Ascending aorta (tissue), 2 donors: ENCODE data around the gene PICK1. TPM values are rescaled to one million over a fixed set of nuclear protein-coding genes. Genes with fewer than 3 reads are reported as not detected.

Experiments used
- DNase-seq, 2 donors: peaks; one replicate each; pipeline ENCODE4 v3.0.0-alpha.2; 2019; ENCODE audit warnings: low spot score in 2 of 2
- H3K27ac ChIP-seq, 2 donors: fragments of 200-600 bp; sonication (generic); one replicate each; pipeline ENCODE4 v1.5.1; 2016 to 2017; ENCODE audit warnings: mild to moderate bottlenecking in 1 of 2
- H3K27me3 ChIP-seq: fragments of 200-600 bp; sonication (generic); one replicate; pipeline ENCODE4 v1.5.1; 2017
- H3K36me3 ChIP-seq, 2 donors: fragments of 200-600 bp; sonication (generic); one replicate each; pipeline ENCODE4 v1.5.1; 2016
- H3K4me1 ChIP-seq, 2 donors: fragments of 200-600 bp; sonication (generic); one replicate each; pipeline ENCODE4 v1.5.1; 2016 to 2017; ENCODE audit warnings: mild to moderate bottlenecking in 1 of 2
- H3K4me3 ChIP-seq, 2 donors: fragments of 200-600 bp; sonication (generic); one replicate each; pipeline ENCODE4 v1.5.1; 2016 to 2017; ENCODE audit warnings: mild to moderate bottlenecking in 1 of 2
- H3K9me3 ChIP-seq, 2 donors: fragments of 200-600 bp; sonication (generic); one replicate each; pipeline ENCODE4 v1.5.1; 2016
- CTCF ChIP-seq, 3 experiments: fragments of 200-600 bp in 2 of 3; fragments of 450-650 bp in 1 of 3; sonication (generic) in 2 of 3; IDR thresholded peaks; one replicate each; pipeline ENCODE4 v1.5.1; 2016 to 2019; ENCODE audit warnings: antibody characterized with exemption in 3 of 3, mild to moderate bottlenecking in 1 of 3, moderate library complexity in 1 of 3
- intact Hi-C: fragments of 100-400 bp; cut with DNase I; formaldehyde crosslinking; loops from one replicate; pipeline ENCODE4 v1.15.1; 2023
- total RNA-seq: library from RNA; depleted of rRNA; stranded (reverse); fragments of >200 nt; gene quantifications from one replicate; pipeline ENCODE4 v1.1.0, GENCODE V29; 2016

PICK1 gene
- total RNA-seq, 1 donor from 2014 or later: 88.1 TPM

GRCh38 chr22:38038426-38038825 is 18.8 kb upstream of the PICK1 start:
- Histone ChIP-seq H3K4me3 (no peak overlapping the region), H3K9me3 (no peaks in the 10 kb centered on the region), H3K27ac (no peak overlapping the region), H3K36me3 (no peaks in the 10 kb centered on the region), H3K4me1 (peaks cover 4 to 16% of the 10 kb centered on the region in 2 donors), H3K27me3 (no peaks in the 10 kb centered on the region)
- intact Hi-C loops: no loop called here
- no peak for TF ChIP-seq CTCF (IDR thresholded peaks at IDR 0.05)
- no peak for DNase-seq

DNA sequence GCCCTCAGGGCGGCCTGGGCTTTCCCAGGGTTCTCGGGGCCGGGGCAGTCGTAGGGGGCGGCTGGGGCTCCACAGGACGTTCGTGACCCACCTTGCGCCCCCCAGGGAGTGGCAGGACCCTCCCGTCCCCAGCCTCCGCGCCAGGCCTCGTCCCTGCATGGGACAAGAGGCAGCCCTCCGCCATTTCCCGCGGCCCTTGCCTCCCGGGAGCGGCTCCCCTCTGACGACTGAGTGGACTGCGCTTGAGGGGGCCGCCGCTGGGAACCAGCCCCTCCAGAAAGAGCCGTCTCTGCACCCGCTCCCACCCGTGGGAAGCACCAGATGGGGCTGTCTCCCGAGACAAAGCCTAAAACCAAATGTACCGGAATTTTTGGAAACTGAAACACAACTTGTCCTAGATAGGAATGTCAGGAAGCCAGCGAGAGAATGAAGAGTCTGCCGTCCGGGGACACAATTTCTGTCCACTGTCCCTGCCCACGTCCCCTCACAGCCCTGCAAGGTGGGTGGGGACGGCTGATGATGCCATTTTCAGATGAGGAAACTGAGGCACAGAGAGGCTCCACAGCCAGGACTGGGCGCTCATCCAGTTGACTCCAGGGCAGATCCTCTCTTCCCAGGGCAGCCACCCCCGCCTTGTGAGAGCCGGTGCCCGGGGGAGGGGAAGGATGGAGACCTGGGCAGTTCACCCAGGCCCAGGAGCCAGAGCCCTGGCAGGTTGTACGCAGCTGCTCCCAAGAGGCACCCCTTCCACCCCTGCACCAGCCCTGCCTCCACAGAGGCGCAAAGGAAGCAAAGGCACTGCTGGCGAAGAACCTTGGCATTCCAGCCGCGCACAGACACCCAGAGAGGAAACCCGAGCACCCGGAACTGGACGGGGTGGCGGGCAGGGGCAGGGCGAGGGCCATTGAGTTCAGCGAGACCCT is 18.1 kb upstream of the PICK1 start:
- H3K27ac ChIP-seq: peak overlapping the region in 1 of 2 donors; percentile 33
- TF ChIP-seq CTCF (IDR thresholded peaks at IDR 0.05): no peak
- intact Hi-C loops: no loop called here
- H3K9me3 ChIP-seq: no peaks in the 10 kb centered on the region
- no peaks in the 10 kb centered on the region for H3K27me3 ChIP-seq
- peak overlapping the region in 1 of 2 donors; percentile 2 for H3K4me3 ChIP-seq
- peaks cover 3 to 9% of the 10 kb centered on the region in 2 donors for H3K4me1 ChIP-seq
- no peaks in the 10 kb centered on the region for H3K36me3 ChIP-seq
- DNase-seq: no peak

- intact Hi-C loops: no loop called here
- Histone ChIP-seq H3K4me1 (no peaks in the 10 kb centered on the region), H3K9me3 (no peaks in the 10 kb centered on the region), H3K27me3 (no peaks in the 10 kb centered on the region), H3K36me3 (no peaks in the 10 kb centered on the region), H3K4me3 (no peak overlapping the region), H3K27ac (no peak overlapping the region)
- DNase-seq: no peak
- TF ChIP-seq CTCF (IDR thresholded peaks at IDR 0.05): no peak
These were observed 16.0 kb upstream of the PICK1 start for GRCh38 chr22:38040953-38041759.

DNA sequence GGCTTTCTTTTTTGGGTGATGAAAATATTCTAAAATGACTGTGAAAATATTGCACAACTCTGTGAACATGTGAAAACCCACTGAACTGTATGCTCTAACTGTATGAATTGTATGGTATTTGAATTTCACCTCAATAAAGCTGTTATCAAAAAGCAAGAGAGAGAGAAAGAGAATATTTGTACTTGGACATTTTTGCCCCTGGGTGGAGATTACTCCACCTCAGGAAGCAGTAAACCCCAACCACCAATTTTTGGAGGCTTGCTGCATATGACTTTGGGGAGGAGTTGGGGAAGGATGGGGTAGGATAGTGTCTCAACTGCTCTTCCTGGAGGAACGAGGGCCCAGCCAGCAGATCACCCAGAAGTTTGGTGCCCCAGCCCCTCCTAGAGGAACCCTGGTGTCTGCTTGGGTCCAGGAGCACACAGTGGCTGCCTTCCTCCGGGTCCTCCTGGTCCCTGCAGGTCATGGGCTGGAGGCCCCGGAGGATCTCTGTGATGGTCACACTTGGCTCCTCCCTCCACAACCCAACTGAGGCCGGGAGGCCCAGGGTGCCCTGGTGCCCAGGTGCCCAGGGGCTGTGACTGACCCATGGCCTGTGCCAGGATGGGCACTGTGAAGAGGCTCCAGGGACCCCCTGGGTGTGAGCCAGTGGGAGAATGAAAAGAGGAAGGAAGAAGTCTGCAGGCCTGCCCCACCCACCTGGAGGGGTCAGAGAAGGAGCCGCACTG is 15.3 kb upstream of the PICK1 start:
- no peaks in the 10 kb centered on the region for H3K9me3 ChIP-seq
- no peaks in the 10 kb centered on the region for H3K4me1 ChIP-seq
- intact Hi-C loops: no loop called here
- DNase-seq: no peak
- H3K4me3 ChIP-seq: no peak overlapping the region
- H3K27ac ChIP-seq: no peak overlapping the region
- H3K36me3 ChIP-seq: no peaks in the 10 kb centered on the region
- H3K27me3 ChIP-seq: no peaks in the 10 kb centered on the region
- no peak for TF ChIP-seq CTCF (IDR thresholded peaks at IDR 0.05)

DNA sequence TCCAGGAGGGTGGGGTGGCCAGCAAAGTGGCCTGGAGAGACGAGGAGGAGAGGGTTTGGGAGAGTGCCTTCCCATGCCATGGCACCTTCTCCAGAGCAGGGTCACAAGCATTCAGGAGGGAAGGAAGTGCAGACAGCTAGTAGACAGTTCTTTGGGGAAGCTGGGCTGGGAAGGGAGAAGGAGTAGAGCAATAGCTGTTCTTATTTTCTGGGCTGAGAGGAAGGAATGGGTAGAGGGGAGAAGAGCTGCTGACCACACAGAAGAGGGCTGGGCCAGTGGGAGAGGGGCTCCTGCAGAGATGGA is 14.8 kb upstream of the PICK1 start:
- H3K4me3 ChIP-seq: no peak overlapping the region
- H3K27ac ChIP-seq: no peak overlapping the region
- H3K36me3 ChIP-seq: no peaks in the 10 kb centered on the region
- no peaks in the 10 kb centered on the region for H3K27me3 ChIP-seq
- H3K9me3 ChIP-seq: no peaks in the 10 kb centered on the region
- H3K4me1 ChIP-seq: no peaks in the 10 kb centered on the region
- intact Hi-C loops: no loop called here
- DNase-seq: no peak
- TF ChIP-seq CTCF (IDR thresholded peaks at IDR 0.05): no peak
